GM12874 (cell line): ENCODE measurements around the gene PIEZO2.

Experiments
- TF ChIP-seq, protein P1 (sequence below): IDR thresholded peaks from 2 replicates; pipeline ENCODE4 v1.5.1; 2011; ENCODE audit warnings: low read depth, mild to moderate bottlenecking, control low read depth, low read length, moderate library complexity; ENCODE audit not compliant: insufficient read depth

The PIEZO2 gene

DNA sequence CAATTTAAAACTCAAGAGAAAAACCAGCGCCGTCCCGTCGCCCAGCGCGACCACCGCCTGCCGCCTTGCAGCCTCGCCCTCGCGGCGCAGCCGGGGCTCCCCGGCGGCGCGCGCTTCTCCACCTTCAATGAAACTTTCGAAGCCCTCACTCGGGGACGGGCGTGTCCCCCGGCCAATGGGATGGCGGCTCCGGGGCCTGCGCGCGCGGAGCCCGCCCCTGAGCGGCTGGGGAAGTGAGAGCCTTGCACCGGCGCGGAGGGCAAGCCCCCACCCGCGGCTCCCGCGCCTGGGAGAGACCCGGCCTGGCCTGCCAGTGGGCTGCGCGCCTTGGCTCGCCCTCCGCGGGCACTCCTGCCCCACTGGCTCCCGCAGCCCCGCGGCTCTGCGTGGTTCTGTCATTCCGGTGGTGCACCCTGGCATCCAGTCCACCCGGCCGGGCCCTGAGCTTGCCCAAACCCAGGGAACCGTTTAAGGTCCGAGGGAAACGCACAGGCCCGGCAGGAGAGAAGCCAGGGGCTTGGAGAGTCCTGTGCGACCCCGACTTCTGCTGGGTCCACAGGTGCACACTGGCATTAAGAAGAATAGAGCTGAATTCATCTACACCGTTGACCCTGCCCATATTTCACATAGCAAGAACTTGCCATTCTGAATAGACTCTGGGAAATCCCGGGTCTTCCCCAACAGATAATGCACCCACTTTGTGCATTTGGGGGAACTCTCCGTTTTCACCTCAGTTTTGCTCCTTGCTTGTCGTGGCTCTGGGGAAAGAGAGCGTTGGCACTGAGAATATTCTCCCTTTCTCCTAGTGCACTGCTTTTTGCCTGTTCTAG, at the start of gene PIEZO2:
PIEZO2 (minus strand) TSS at position 129 of the 830 bp plus-strand sequence. CDS start 981 bp downstream, outside the sequence.
- TF ChIP-seq, protein P1, sequence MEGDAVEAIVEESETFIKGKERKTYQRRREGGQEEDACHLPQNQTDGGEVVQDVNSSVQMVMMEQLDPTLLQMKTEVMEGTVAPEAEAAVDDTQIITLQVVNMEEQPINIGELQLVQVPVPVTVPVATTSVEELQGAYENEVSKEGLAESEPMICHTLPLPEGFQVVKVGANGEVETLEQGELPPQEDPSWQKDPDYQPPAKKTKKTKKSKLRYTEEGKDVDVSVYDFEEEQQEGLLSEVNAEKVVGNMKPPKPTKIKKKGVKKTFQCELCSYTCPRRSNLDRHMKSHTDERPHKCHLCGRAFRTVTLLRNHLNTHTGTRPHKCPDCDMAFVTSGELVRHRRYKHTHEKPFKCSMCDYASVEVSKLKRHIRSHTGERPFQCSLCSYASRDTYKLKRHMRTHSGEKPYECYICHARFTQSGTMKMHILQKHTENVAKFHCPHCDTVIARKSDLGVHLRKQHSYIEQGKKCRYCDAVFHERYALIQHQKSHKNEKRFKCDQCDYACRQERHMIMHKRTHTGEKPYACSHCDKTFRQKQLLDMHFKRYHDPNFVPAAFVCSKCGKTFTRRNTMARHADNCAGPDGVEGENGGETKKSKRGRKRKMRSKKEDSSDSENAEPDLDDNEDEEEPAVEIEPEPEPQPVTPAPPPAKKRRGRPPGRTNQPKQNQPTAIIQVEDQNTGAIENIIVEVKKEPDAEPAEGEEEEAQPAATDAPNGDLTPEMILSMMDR: no peak

DNA sequence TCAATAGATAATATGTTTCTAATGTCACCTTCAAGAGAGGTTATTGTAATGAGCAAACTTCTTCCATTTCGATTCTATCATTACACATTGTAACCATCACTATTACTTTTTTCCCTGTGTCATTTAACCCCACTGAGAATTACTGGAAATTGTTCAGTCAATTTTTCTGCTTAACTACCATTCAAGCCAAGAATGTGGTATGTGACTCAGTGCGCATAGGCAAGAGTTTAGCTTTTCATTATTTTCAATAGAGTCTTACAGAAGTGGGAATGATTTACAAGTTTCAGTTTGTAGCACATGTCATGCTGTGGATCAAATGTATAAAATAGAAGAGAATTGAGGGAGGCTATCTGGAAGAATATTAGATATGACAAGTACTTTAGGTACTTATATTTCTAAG, 34.3 kb upstream of the PIEZO2 start:
- TF ChIP-seq, protein P1: no peak

DNA sequence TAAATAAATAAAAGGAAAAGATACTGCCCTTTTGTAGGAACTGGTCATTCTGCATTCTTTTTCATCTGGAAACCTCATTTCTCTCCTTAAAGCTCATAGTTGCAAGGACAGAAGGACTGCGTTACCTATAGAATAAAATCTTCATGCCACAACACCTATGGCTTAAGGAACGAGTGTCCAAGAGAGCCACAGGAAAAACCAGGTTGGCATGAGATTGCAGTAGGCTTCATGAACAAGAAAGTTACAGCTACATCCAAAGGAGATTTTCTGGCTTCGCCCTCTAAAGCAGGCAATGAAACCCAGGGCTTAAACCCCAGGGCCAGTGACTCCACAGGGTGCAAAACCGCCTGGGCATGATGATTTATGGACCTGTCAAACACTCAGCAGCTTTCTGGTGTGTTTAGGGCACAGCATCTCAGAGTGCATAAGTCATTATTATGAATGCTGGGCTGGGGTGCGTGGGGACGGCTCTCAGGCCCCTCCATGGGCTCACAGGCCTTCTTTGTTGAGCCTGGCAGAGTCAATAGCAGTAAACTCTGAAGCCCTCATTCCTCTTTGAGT, 30.7 kb upstream of the PIEZO2 start:
- TF ChIP-seq, protein P1: no peak

DNA sequence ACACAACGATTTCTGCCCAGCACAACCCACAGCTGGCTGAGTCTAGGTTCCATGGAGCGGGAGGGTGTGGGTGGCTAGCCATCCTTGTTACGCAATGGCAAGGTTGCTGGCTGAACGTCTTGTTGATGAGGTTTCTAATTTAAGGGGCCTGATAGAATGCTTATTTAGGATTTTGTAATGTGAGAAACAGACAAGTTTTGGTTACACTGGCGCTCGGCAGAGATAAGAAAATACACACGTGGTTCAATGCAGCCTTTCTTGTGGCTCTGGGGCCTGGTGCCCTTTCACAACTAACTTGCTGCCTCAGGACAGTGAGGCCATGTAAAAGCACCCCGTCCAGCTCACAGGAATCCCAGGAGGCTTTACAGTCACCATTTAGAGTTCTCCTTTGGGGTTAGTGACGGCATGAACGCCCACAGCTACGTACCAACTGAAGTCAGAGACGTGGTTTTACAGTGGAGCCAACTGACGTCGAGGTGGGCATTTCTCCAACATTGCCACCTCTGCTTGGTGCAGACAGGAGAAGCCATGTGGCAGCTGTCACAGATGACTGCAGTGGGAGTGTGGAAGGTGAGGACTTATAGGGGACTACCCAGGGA, 29.7 kb upstream of the PIEZO2 start:
- TF ChIP-seq, protein P1: no peak

DNA sequence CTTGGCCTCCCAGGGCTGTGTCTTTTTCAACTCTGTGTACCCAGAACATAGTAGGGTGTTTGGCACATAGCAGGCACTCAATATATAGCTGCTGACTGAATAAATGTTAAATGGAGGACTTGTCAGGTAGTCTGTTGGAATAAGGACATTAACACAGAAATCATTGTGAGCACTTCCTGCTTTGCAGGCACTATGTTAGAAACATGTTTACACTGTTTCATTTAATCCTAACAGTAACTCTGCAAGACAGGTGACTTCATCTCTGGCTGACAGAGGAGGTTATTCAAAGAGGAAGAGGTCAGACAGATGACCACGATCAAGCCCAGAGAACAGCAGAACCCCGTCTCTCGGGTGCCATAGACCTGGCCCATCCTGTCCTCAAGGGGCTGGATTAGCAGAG, 28.0 kb upstream of the PIEZO2 start:
- TF ChIP-seq, protein P1: no peak

DNA sequence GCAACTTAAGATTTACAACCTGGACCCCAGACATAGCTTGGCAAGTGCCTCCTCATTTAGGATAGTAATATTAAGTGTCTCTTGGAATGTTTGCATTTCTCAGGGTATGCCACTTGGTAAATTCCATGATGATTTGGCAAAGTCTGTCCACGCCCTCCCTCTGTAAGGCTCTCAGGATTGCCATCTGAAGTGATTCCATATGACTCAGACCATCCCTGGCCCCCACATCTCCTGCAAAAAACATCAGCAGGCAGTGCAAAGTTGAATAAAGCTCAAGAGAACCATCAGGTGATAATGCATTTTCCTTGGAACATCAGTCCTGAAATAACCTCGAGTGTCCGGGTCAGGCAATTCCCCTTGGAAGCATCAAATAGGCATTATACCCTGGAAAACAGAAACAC, 27.1 kb upstream of the PIEZO2 start:
- TF ChIP-seq, protein P1: no peak

DNA sequence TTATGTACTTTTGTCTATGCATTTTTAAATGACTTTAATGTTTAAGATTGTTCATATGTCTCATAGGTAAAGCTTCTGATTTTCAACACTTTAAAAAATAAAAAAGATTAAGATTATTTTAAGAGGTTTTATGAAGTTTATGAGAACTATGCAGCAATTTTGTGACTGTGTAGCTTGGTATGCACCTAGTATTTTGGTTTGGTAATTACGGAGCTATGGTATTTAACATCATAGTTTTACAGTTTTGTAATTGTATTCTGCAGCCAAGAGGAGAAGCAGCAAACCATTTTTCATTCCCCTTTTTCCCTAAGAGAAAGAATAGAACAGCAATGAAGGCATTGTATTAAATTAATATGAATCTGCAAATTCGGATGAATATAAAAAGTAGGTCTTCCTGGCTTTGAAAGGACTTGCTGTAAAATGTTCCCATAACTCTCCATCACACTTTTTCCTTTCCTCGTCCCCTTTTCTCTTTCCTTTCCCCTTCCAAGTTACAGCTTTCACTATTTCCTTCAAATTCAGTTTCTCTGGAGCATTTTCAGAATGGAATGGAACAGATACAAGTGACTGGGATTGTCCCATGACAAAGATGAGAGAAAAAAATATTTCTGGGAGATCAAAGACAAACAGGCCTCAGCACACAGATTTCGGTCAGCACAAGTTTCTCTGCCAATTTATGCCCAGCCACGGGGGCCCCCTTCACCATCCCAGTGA, 26.1 kb upstream of the PIEZO2 start:
- TF ChIP-seq, protein P1: no peak
